Retinal pigment epithelial cell (primary cell): ENCODE data around the gene SEMA4G.

Source experiments
- DNase-seq: peaks from one replicate; pipeline ENCODE4 v3.0.0-alpha.2; 2010; ENCODE audit warnings: low read depth
- H3K4me3 ChIP-seq: 2 replicates; pipeline ENCODE4 v1.5.1; 2011; ENCODE audit warnings: mild to moderate bottlenecking, low read length, control low read depth, moderate library complexity
- CTCF ChIP-seq: conservative IDR thresholded peaks from 2 replicates; pipeline ENCODE4 v1.5.1; 2011; ENCODE audit warnings: low read depth, low read length, control low read depth, inconsistent platforms

The SEMA4G gene

GRCh38 chr10:101018600-101019439, 49.5 kb downstream of the SEMA4G start:
- peak; percentile 81 for TF ChIP-seq CTCF
- DNase-seq, result no peak
- H3K4me3 ChIP-seq, result no peak overlapping the region
